ENCODE data around the gene EEF1B2. TPM values are rescaled to one million over a fixed set of nuclear protein-coding genes. Genes with fewer than 3 reads are reported as not detected.
A peak's percentile ranks its signal among the peaks of the same experiment; 100 is the strongest.
"Not testable (repeated sequence)": the region's sequence is repeated elsewhere in the genome, so short reads cannot be mapped to it uniquely, and the experiment has no call there.

EEF1B2 gene
- 432 and 452 TPM in 2 replicates for total RNA-seq

- DNase-seq (ENCODE audit: low read depth in 2 of 2), result peak; percentile 99
Observed at GRCh38 chr2:206159346-206160124, at the start of gene EEF1B2, which contains the start of gene NDUFS1. Gene EEF1B2, plus strand, starts transcription at chr2:206159895. Its CDS starts 85 bp downstream, at chr2:206159980. Gene NDUFS1, minus strand, starts transcription at chr2:206159444. Its CDS starts 5,766 bp downstream, at chr2:206153678.

- DNase-seq (ENCODE audit: low read depth in 2 of 2), result no peak
Observed at GRCh38 chr2:206112108-206112507, 47.6 kb upstream of the EEF1B2 start.

GRCh38 chr2:206112846-206113547 is 46.7 kb upstream of the EEF1B2 start:
- peak in 1 of 2 donors; percentile 11 for DNase-seq (ENCODE audit: low read depth in 2 of 2)

- DNase-seq (ENCODE audit: low read depth in 2 of 2), result no peak
Observed at GRCh38 chr2:206115026-206115578, 44.6 kb upstream of the EEF1B2 start.

GRCh38 chr2:206116278-206116677 is 43.4 kb upstream of the EEF1B2 start:
- DNase-seq (ENCODE audit: low read depth in 2 of 2), result no peak

GRCh38 chr2:206122569-206122968 is 37.1 kb upstream of the EEF1B2 start:
- not testable (repeated sequence) for DNase-seq (ENCODE audit: low read depth in 2 of 2)

GRCh38 chr2:206125901-206126300 is 33.8 kb upstream of the EEF1B2 start:
- DNase-seq (ENCODE audit: low read depth in 2 of 2), result no peak

GRCh38 chr2:206127656-206128055 is 32.0 kb upstream of the EEF1B2 start:
- no peak for DNase-seq (ENCODE audit: low read depth in 2 of 2)

GRCh38 chr2:206143451-206143850 is 16.2 kb upstream of the EEF1B2 start:
- no peak for DNase-seq (ENCODE audit: low read depth in 2 of 2)

GRCh38 chr2:206144383-206144782 is 15.3 kb upstream of the EEF1B2 start:
- DNase-seq (ENCODE audit: low read depth in 2 of 2), result no peak

- no peak for DNase-seq (ENCODE audit: low read depth in 2 of 2)
Observed at GRCh38 chr2:206145665-206146064, 14.0 kb upstream of the EEF1B2 start.

- no peak for DNase-seq (ENCODE audit: low read depth in 2 of 2)
Observed at GRCh38 chr2:206149330-206149729, 10.4 kb upstream of the EEF1B2 start.

- DNase-seq (ENCODE audit: low read depth in 2 of 2), result no peak
Observed at GRCh38 chr2:206150168-206150567, 9.5 kb upstream of the EEF1B2 start.

GRCh38 chr2:206150631-206151030 is 9.1 kb upstream of the EEF1B2 start:
- DNase-seq (ENCODE audit: low read depth in 2 of 2), result no peak

GRCh38 chr2:206154197-206154596 is 5.5 kb upstream of the EEF1B2 start:
- DNase-seq (ENCODE audit: low read depth in 2 of 2), result peak; percentile 13 to 36

- DNase-seq (ENCODE audit: low read depth in 2 of 2), result peak; percentile 12 to 23
Observed at GRCh38 chr2:206157014-206157413, 2.7 kb upstream of the EEF1B2 start.

- DNase-seq (ENCODE audit: low read depth in 2 of 2), result peak; percentile 43 to 51
Observed at GRCh38 chr2:206158563-206159345, 941 bp upstream of the EEF1B2 start.

- DNase-seq (ENCODE audit: low read depth in 2 of 2), result peak in 1 of 2 donors; percentile 53
Observed at GRCh38 chr2:206160125-206160806, 571 bp downstream of the EEF1B2 start.

GRCh38 chr2:206160807-206161179 is 1.1 kb downstream of the EEF1B2 start:
- no peak for DNase-seq (ENCODE audit: low read depth in 2 of 2)

- not testable (repeated sequence) for DNase-seq (ENCODE audit: low read depth in 2 of 2)
Observed at GRCh38 chr2:206162401-206162800, 2.7 kb downstream of the EEF1B2 start.

Data from lung microvascular endothelial cell (primary cell).